HepG2 (cell line): ENCODE results near the gene IQSEC1. TPM values are rescaled to one million over a fixed set of nuclear protein-coding genes. Genes with fewer than 3 reads are reported as not detected.
A peak's percentile ranks its signal among the peaks of the same experiment; 100 is the strongest.

Experiments
- AHR ChIP-seq: IDR thresholded peaks from 2 replicates; pipeline ENCODE4 v1.6.1; 2018; ENCODE audit warnings: missing genetic modification reagents, missing compliant biosample characterization
- ASH2L ChIP-seq: fragments of 300-600, 200-600 bp; sonication (generic); IDR thresholded peaks from 2 replicates; pipeline ENCODE4 v1.7.0; 2017; ENCODE audit warnings: low read depth, mild to moderate bottlenecking, moderate library complexity, mixed read lengths, low read length; ENCODE audit not compliant: insufficient read length
- DNMT1 ChIP-seq: sonication (generic); formaldehyde crosslinking; IDR thresholded peaks from 2 replicates; pipeline ENCODE4 v1.5.1; 2020; ENCODE audit warnings: mild to moderate bottlenecking, missing genetic modification reagents
- HHEX ChIP-seq: IDR thresholded peaks from 2 replicates; pipeline ENCODE4 v1.6.1; 2016; ENCODE audit warnings: control low read depth
- HNRNPH1 ChIP-seq: fragments of 200-400 bp; formaldehyde crosslinking; optimal IDR thresholded peaks from 2 replicates; pipeline ENCODE3; 2017; ENCODE audit warnings: mild to moderate bottlenecking, low read depth, low read length
- IKZF4 ChIP-seq: sonication (generic); formaldehyde crosslinking; IDR thresholded peaks from 2 replicates; pipeline ENCODE4 v1.5.1; 2020; ENCODE audit warnings: borderline replicate concordance, mild to moderate bottlenecking, low read depth, missing genetic modification reagents; ENCODE audit errors: not compliant biosample characterization
- IRF2 ChIP-seq: IDR thresholded peaks from 2 replicates; pipeline ENCODE4 v1.6.1; 2018; ENCODE audit warnings: missing genetic modification reagents, missing compliant biosample characterization
- JUN ChIP-seq: sonication (generic); formaldehyde crosslinking; IDR thresholded peaks from 2 replicates; pipeline ENCODE4 v1.4.0; 2020; ENCODE audit warnings: mild to moderate bottlenecking, missing genetic modification reagents
- JUNB ChIP-seq: sonication (generic); formaldehyde crosslinking; IDR thresholded peaks from 2 replicates; pipeline ENCODE4 v1.8.0; 2022; ENCODE audit warnings: missing genetic modification reagents, mild to moderate bottlenecking, borderline replicate concordance
- MEIS2 ChIP-seq: sonication (generic); formaldehyde crosslinking; IDR thresholded peaks from 2 replicates; pipeline ENCODE4 v1.9.0; 2021; ENCODE audit warnings: mild to moderate bottlenecking, missing genetic modification reagents
- NFKBIZ ChIP-seq: IDR thresholded peaks from 2 replicates; pipeline ENCODE4 v1.6.1; 2018; ENCODE audit warnings: missing genetic modification reagents, missing compliant biosample characterization
- NPAS2 ChIP-seq: sonication (generic); formaldehyde crosslinking; IDR thresholded peaks from 2 replicates; pipeline ENCODE4 v1.8.0; 2022; ENCODE audit warnings: mild to moderate bottlenecking, missing genetic modification reagents, borderline replicate concordance
- NR0B2 ChIP-seq: sonication (generic); formaldehyde crosslinking; IDR thresholded peaks from 2 replicates; pipeline ENCODE4 v1.4.0; 2020; ENCODE audit warnings: mild to moderate bottlenecking, missing genetic modification reagents
- PRDM15 ChIP-seq: sonication (generic); formaldehyde crosslinking; IDR thresholded peaks from 2 replicates; pipeline ENCODE4 v1.4.0; 2020; ENCODE audit warnings: missing genetic modification reagents
- RARG ChIP-seq: sonication (generic); formaldehyde crosslinking; IDR thresholded peaks from 2 replicates; pipeline ENCODE4 v1.4.0; 2020; ENCODE audit warnings: low read depth, mild to moderate bottlenecking, missing genetic modification reagents
- RBM39 ChIP-seq: fragments of 200-400 bp; formaldehyde crosslinking; IDR thresholded peaks from one replicate; pipeline ENCODE4 v1.6.1; 2018; ENCODE audit warnings: antibody characterized with exemption, mild to moderate bottlenecking, low read depth, low read length; ENCODE audit not compliant: poor library complexity, severe bottlenecking
- RFX1 ChIP-seq: fragments of 450-650 bp; IDR thresholded peaks from 2 replicates; pipeline ENCODE4 v1.6.1; 2017
- SOX6 ChIP-seq, 2 experiments: fragments of 450-650 bp in 1 of 2; sonication (generic) in 1 of 2; formaldehyde crosslinking in 1 of 2; IDR thresholded peaks; 2 replicates each; pipeline versions ENCODE4 v1.4.0 to v1.6.1; 2017 to 2020; ENCODE audit warnings: antibody characterized with exemption in 1 of 2, mild to moderate bottlenecking in 1 of 2, missing genetic modification reagents in 1 of 2
- TAF15 ChIP-seq: fragments of 200-400 bp; formaldehyde crosslinking; IDR thresholded peaks from one replicate; pipeline ENCODE4 v1.6.1; 2018; ENCODE audit warnings: mild to moderate bottlenecking, low read depth, low read length; ENCODE audit not compliant: poor library complexity, severe bottlenecking
- TEAD2 ChIP-seq: sonication (generic); formaldehyde crosslinking; IDR thresholded peaks from 2 replicates; pipeline ENCODE4 v1.9.0; 2021; ENCODE audit warnings: missing genetic modification reagents
- TERF1 ChIP-seq: sonication (generic); formaldehyde crosslinking; IDR thresholded peaks from 2 replicates; pipeline ENCODE4 v1.8.0; 2022; ENCODE audit warnings: mild to moderate bottlenecking, missing genetic modification reagents, moderate library complexity
- XRCC5 ChIP-seq: fragments of 200-400 bp; formaldehyde crosslinking; optimal IDR thresholded peaks from 2 replicates; pipeline ENCODE3; 2017; ENCODE audit warnings: mild to moderate bottlenecking, low read length
- ZFYVE20 ChIP-seq: sonication (generic); formaldehyde crosslinking; IDR thresholded peaks from 2 replicates; pipeline ENCODE4 v1.8.0; 2023; ENCODE audit warnings: low read depth, mild to moderate bottlenecking, moderate library complexity, missing genetic modification reagents, borderline replicate concordance
- ZMYM3 ChIP-seq: sonication (generic); formaldehyde crosslinking; IDR thresholded peaks from 2 replicates; pipeline ENCODE4 v1.5.1; 2020; ENCODE audit warnings: mild to moderate bottlenecking, missing genetic modification reagents
- ZNF260 ChIP-seq: sonication (generic); formaldehyde crosslinking; IDR thresholded peaks from 2 replicates; pipeline ENCODE4 v1.4.0; 2020; ENCODE audit warnings: missing genetic modification reagents, low read depth, mild to moderate bottlenecking, borderline replicate concordance
- ZNF644 ChIP-seq: IDR thresholded peaks from 2 replicates; pipeline ENCODE4 v1.6.1; 2016; ENCODE audit warnings: low read depth
- polyA plus RNA-seq, 8 experiments: library from polyadenylated mRNA; depleted of rRNA in 3 of 8; stranded (reverse) in 7 of 8; unstranded in 1 of 8; fragments of >200 nt; fragmentation: Illumina TruSeq in 4 of 8; extraction: Trizol in 4 of 8; gene quantifications; 2 replicates each; pipeline versions ENCODE4 v1.2.1 to v1.2.3, GENCODE V29; 2011 to 2016; ENCODE audit warnings: low read depth in 4 of 8, missing spikeins in 1 of 8, mixed read lengths in 1 of 8; ENCODE audit not compliant: insufficient read depth in 1 of 8
- total RNA-seq, 5 experiments: library from RNA; depleted of rRNA; stranded (reverse); fragments of >200 nt; fragmentation: Illumina TruSeq; extraction: Trizol; gene quantifications; 2 replicates each; pipeline ENCODE4 v1.2.3, GENCODE V29; 2016; ENCODE audit warnings: low read depth in 1 of 5

IQSEC1 gene
- total and polyA plus RNA-seq, 2 of the 13 experiments (the other 11 are each of a cell fraction or from before 2014, with no cell fraction given): 17.4 to 20.2 TPM

- TF ChIP-seq NR0B2 (CRISPR knock-in tag) (no peak), RBM39 (no peak), JUNB (CRISPR knock-in tag) (no peak), TEAD2 (CRISPR knock-in tag) (no peak), ZNF644 (CRISPR knock-in tag) (peak; percentile 68; the same call in 1 of the 2 replicates), RFX1 (no peak), RARG (CRISPR knock-in tag) (no peak), IRF2 (CRISPR knock-in tag) (peak; percentile 28; the same call in 1 of the 2 replicates), DNMT1 (CRISPR knock-in tag) (no peak), JUN (no peak), TERF1 (CRISPR knock-in tag) (no peak), ZMYM3 (peak; percentile 23; the same call in 1 of the 2 replicates), AHR (CRISPR knock-in tag) (no peak), PRDM15 (CRISPR knock-in tag) (no peak), HNRNPH1 (no peak), ASH2L (no peak), MEIS2 (no peak), SOX6 (IDR thresholded peaks at IDR 0.05) (no peak), SOX6 (CRISPR knock-in tag; IDR thresholded peaks at IDR 0.05) (peak; percentile 52), XRCC5 (no peak), NPAS2 (no peak), HHEX (CRISPR knock-in tag) (no peak), IKZF4 (CRISPR knock-in tag) (no peak), ZFYVE20 (CRISPR knock-in tag) (no peak), NFKBIZ (CRISPR knock-in tag) (no peak), ZNF260 (no peak), TAF15 (no peak)
Measured at GRCh38 chr3:12967606-12968351, 105.5 kb downstream of the IQSEC1 start (continued).
